Sigmoid colon (tissue), 4 donors: ENCODE results near the gene ARHGEF17.
A peak's percentile ranks its signal among the peaks of the same experiment; 100 is the strongest.

Experiments used
- CTCF ChIP-seq, 4 experiments: fragments of 450-650 bp in 3 of 4; fragments of 200-600 bp in 1 of 4; IDR thresholded peaks; one replicate each; pipeline ENCODE4 v1.5.1; 2016 to 2019; ENCODE audit warnings: antibody characterized with exemption in 4 of 4, mild to moderate bottlenecking in 3 of 4, moderate library complexity in 2 of 4
- POLR2A ChIP-seq, 2 donors: fragments of 450-650 bp; IDR thresholded peaks; one replicate each; pipeline ENCODE4 v1.6.1; 2016; ENCODE audit warnings: antibody characterized with exemption in 2 of 2, mild to moderate bottlenecking in 2 of 2, moderate library complexity in 2 of 2
- POLR2AphosphoS5 ChIP-seq, 4 donors: sonication (generic); formaldehyde crosslinking; IDR thresholded peaks; one replicate each; pipeline ENCODE4 v1.6.1; 2017; ENCODE audit warnings: antibody characterized with exemption in 4 of 4

GRCh38 chr11:73288873-73289707 lies 19.0 kb upstream of the ARHGEF17 start:
- TF ChIP-seq CTCF (IDR thresholded peaks at IDR 0.05) (peak; percentile 75 to 89 (median 84)), POLR2A (IDR thresholded peaks at IDR 0.05) (no peak), POLR2AphosphoS5 (IDR thresholded peaks at IDR 0.05) (no peak)
